ENCODE results near the gene MCRIP2.
A peak's percentile ranks its signal among the peaks of the same experiment; 100 is the strongest.

The MCRIP2 gene

DNA sequence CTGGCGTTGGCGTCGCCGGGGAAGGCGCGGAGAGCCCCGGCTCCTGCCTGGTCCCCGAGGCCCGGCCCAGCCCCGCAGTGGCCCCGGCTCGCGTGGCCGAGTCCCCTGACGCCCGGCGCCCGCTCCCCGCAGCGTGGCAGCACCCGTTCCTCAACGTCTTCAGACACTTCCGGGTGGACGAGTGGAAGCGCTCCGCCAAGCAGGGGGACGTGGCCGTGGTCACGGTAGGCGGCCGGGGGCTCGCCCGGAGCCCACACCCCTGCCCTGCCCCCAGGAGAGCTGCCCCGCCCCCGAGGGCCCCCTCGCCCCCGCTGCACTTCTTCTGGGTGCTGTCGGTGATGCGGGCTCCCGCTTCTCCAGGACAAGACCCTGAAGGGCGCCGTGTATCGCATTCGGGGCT, 8.0 kb downstream of the MCRIP2 start:
- no peak for DNase-seq

DNA sequence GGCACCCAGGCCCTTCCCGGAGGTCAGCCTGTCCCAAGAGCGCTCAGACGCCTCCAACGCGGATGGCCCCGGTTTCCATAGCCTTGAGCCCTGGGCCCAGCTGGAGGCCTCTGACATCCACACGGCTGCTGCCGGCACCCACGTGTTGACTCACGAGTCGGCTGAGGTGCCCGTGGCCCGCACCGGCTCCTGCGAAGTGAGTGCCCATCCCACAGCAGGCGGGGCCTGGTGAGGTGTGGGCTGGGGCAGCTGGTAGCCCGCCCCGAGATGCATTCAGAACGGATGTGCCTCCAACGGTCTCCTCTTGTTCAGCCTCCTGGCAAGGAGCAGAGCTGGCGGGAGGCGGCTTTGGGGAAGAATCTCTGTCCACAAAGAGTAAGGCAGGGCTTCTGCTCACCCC, 10.2 kb downstream of the MCRIP2 start:
- no peak for DNase-seq

DNA sequence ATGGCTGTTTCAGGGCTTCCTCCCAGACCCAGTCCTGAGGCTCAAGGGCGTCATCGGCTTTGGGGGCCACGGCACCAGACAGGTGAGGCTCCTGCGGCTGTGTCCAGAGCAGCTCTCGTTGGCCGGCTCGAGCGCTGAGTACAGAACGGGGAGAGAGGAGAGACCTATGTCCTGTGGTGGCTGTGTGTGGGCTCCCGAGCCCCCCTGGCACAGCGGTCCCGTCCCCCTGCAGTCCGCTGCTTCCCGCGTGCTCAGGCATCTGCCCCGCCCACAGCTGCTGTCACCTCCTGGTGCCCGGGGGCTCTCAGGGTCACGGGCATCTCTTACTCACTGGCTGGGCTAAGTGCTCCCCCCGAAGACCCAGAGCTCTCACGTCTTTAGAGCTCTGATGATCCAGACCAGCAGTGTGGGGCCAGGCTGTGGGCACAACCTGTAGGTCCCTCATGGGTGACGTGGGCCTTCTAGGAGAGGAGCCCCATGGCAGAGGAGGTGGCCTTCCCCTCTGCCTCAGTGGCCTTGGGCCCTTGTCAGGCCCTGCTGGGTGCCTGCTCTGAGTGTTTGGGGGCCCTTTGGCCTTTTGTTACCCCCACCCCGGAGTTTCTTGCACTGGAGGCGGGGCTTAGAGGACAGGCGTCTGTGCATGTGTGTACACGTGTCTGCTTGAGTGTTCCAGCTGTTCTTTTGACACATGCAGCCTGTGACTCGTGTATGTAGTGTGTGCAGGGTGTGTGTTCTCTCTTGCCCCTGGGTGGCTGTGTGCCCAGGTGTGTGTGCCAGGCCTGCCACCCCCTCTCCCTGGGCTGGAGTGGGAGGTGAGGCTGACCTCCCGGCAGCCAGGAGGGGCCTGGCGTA, 11.1 kb downstream of the MCRIP2 start:
- no peak for DNase-seq

- no peak for DNase-seq
Measured at GRCh38 chr16:654034-654433, 12.4 kb downstream of the MCRIP2 start.

DNA sequence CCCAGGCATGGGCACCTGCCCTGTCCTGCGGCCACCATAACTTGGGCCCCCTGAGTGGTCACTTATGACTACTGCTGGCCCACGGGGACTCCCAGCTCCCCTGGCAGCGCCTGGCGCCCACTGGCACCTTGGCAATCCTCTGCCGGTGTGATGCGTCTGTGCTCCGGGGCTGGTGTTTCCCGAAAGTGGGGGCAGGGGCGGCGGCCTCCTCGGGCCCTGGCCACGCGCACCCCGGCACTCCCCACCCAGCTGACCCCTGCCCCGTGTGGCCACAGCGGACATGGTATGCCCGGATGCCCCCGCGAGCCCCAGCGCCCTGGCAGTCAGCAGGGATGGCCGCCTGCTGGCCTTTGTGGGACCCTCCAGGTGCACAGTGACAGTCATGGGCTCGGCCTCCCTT, 15.9 kb downstream of the MCRIP2 start:
- no peak for DNase-seq

DNA sequence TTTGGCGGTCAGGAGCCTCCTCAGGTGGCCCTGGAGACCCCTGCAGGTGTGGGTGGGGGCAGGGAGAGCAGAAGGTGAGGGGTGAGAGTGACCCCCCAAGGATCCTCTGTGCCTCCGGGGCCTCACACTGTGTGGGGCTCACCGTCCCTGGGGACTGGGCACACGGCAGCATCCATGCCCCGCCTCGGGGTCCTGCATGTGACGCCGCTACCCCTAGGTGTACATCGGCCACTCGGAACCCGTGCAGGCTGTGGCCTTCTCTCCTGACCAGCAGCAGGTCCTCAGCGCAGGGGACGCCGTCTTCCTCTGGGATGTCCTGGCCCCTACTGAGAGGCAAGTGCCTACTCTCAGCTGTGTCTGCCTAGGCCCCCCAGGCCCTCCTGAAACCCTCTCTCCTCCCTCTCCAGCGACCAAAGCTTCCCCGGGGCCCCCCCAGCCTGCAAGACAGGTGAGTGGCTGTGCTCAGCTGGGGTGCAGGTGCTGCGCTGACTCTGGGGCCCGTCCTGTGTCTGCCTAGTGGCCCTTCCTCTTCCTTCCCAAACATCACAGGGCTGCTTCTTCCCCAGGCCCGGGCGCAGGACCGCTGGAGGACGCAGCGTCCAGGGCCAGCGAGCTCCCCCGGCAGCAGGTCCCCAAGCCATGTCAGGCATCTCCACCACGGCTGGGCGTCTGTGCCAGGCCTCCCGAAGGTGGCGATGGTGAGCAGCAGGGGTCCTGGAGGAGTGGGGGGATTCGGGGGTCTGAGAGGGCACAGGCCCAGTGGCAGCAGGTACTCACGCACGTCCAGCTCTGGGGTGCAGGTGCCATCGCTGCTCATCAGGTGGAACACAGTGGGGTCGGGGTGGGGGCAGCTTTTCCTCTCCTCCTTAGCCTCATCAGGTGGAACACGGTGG, 17.3 kb downstream of the MCRIP2 start:
- no peak for DNase-seq

DNA sequence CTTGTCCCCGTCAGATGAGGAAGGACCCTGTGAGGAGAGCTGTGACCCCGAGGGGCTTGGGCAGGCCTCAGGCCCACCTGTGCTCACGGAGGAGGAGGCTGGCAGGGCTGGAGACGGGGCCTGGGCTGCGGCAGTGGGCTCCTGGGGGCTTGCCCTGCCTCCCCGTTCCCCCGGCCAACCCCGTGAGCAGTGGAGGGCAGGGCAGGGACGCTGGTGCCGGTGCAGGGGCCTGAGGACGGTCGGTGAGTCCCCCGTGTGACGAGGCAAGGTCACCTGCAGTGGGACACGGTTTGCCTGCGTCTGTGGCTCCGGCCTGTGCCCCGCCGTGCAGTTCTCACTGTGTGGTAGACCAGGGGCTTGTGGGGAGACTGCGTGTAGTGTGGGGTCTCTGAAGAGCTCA, 18.0 kb downstream of the MCRIP2 start:
- DNase-seq, result no peak

- DNase-seq, result no peak
Measured at GRCh38 chr16:660132-660458, 18.5 kb downstream of the MCRIP2 start.

- peak; percentile 69 for DNase-seq
Measured at GRCh38 chr16:660459-661183, 19.0 kb downstream of the MCRIP2 start.

DNA sequence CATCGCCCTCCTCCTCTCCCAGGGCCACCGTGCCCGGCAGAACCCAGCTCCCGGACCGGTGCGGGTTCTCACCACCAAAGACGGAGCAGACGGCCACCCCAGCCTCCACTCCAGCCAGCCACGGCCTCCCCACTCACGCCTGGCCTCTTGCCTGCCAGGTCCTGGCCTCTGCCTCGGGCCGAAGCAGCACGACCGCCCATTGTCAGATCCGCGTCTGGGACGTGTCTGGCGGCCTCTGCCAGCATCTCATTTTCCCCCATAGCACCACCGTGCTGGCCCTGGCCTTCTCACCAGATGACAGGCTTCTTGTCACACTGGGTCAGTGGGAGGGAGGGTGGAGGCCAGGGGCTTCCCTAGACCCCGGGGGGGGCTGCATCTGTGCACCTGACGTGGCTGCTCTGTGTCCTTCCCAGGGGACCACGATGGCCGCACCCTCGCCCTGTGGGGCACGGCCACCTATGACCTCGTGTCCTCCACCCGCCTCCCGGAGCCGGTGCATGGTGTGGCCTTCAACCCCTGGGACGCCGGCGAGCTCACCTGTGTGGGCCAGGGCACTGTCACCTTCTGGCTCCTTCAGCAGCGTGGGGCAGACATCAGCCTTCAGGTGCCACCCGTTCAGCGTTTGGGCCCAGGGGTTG, 19.7 kb downstream of the MCRIP2 start:
- DNase-seq, result no peak

- no peak for DNase-seq
Measured at GRCh38 chr16:662095-662494, 20.5 kb downstream of the MCRIP2 start.

DNA sequence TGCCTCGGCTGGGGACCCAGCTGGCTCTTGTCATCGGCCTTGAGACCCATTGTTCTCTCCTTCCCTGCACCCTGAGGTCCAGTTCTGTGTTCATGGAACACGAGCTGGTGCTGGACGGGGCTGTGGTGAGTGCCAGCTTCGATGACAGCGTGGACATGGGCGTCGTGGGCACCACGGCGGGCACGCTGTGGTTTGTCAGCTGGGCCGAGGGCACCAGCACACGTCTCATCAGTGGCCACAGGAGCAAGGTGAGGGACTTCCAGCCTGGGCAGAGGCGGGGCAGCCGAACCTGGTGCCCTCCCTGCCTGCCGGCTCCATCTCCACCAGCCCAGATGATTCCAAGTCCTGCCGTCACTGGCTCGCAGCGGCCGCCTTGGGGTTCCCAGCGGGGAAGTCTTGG, 21.0 kb downstream of the MCRIP2 start:
- no peak for DNase-seq

DNA sequence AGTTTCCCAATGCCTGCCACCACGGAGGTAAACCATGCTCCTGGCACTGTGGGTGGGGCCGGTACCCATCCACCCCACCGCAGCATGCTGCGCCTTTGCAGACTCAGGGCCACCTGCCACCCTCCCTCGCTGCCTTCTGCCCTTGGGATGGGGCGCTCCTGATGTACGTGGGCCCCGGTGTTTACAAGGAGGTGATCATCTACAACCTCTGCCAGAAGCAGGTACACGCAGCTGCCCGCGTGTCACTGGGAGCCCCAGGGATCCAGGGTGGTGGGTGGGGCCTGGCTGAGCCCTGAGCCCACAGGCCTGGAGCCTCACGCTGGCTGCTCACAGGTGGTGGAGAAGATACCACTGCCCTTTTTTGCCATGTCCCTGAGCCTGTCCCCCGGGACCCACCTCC, 24.9 kb downstream of the MCRIP2 start:
- DNase-seq, result no peak

DNA sequence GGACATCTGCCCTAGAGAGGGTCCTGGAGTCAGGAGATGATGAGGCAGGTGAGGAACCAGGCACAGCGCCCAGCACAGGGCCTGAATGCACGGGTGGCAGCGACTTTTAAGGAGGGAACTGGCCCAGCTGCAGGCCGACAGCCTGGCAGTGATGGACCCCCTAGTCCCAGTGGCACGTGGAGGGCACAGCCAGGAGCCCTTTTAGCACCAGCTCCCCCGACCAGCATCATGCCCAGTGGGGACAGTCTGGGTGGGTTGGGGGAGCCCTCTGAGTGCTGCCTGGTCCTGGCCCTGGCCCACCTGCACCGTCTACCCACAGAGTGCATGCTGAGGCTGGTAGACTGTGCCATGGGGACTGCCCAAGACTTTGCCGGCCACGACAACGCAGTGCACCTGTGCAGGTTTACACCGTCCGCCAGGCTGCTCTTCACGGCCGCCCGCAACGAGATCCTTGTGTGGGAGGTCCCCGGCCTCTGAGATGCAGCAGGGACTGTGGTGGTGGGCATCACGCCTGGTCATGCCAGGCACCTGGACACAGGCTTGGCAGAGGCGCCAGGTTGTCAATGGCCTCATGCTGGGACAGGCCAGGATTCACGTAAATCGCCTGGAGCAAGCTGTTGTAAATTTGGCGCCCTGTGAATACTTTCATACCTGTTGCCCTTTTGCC, 25.6 kb downstream of the MCRIP2 start:
- DNase-seq, result no peak

GRCh38 chr16:667780-668518, 26.3 kb downstream of the MCRIP2 start, which contains the start of gene RHOT2:
RHOT2 (plus strand) TSS chr16:668132; CDS start chr16:668200, 68 bp downstream.
- DNase-seq, result peak; percentile 93

DNA sequence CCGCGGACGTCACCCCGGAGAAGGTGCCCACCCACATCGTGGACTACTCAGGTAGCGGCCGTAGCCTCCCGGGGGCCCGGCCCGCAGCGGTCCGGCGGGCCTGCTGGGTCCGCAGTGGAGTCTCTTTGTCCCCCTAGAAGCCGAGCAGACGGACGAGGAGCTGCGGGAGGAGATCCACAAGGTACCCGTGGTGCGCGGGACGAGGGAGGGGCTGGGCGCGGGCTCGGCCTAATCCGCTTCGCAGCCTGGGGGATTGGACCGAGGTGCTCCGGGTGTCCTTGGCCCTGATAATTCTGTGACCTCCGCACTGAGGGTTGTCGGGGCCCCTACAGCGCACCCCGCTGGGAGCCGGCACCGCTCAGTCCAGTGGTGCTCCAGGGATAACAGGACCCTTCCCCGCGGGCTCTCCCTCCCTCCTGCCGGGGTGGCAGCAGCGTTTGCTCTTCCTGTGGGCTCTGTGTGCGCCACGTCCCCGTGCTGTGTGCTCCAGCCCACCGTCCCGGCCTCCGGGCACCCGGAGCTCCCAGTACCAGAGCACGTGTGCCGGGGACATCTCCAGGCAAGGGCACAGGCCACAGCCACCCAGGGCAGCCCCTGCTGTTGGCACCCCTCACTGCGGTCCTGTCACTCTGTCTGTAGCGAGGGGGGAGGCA, 27.0 kb downstream of the MCRIP2 start:
- DNase-seq, result no peak

- DNase-seq, result no peak
Measured at GRCh38 chr16:669666-670065, 28.0 kb downstream of the MCRIP2 start.

- DNase-seq, result no peak
Measured at GRCh38 chr16:670485-671352, 29.1 kb downstream of the MCRIP2 start.

DNA sequence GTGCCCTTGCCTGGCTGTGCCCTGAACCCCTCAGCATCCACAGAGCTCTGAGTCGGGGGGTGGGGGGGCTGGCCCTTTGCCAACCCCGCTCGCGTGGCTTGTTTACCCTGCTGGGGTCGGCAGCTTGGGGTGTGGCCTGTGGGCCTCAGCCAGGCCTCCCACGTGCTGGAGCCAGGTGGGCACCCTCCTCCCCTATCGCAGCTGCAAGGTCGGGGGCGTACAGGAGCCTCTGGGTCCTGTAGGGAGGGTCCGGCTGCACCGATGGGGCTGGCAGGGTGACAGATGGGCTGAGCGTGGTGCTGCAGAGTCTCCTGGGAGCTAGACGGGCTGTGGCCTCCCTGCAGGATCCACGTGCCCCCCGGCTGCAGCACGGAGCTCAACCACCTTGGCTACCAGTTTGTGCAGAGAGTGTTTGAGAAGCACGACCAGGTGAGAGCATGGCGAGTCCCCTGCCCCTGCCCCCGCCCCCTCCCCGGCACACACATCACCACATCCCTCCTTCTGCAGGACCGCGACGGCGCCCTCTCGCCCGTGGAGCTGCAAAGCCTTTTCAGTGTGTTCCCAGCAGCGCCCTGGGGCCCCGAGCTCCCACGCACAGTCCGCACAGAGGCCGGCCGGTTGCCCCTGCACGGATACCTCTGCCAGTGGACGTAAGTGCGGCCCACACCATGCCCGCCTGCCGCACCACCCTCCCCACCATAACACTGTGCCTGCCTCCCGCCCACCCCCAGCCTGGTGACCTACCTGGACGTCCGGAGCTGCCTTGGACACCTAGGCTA, 29.9 kb downstream of the MCRIP2 start:
- no peak for DNase-seq

Data from activated naive CD4-positive, alpha-beta T cell treated with anti-CD3 and anti-CD28 coated beads, Interleukin-2, amount 50 U/mL, for 16 hours (primary cell).